Measurements from ENCODE around the gene GAL3ST2. TPM values are rescaled to one million over a fixed set of nuclear protein-coding genes. Genes with fewer than 3 reads are reported as not detected.

GAL3ST2 gene
- total RNA-seq, 1 donor from 2014 or later: 0.42 TPM

DNA sequence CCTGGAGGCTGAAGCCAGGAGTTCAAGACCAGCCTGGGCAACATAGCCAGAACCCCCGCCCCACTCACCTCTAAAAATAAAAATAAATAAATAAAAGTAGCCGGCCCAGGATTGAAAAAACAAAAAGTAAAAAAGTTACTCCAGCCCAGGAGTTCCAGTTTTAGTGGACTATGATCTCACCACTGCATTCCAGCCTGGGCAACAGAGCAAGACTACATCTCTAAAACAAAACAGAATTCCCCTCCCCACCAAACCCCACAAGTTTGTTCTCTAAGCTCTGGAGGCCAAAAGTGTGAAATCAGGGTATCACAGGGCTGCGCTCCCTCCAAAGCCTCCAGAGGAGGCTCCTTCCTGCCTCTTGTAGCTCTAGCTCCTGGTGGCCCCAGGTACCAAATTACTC, 40.5 kb upstream of the GAL3ST2 start:
- peak overlapping the region; percentile 17 for H3K4me3 Mint-ChIP-seq (ENCODE audit: unreplicated experiment)
- H3K9me3 Mint-ChIP-seq (ENCODE audit: unreplicated experiment): peaks cover 15% of the 10 kb centered on the region
- DNase-seq: no peak
- no peak overlapping the region for H3K27ac Mint-ChIP-seq (ENCODE audit: unreplicated experiment)
- H3K36me3 Mint-ChIP-seq (ENCODE audit: unreplicated experiment): peaks cover 2% of the 10 kb centered on the region
- peaks cover 3% of the 10 kb centered on the region for H3K27me3 Mint-ChIP-seq (ENCODE audit: unreplicated experiment)
- TF ChIP-seq, protein P1, sequence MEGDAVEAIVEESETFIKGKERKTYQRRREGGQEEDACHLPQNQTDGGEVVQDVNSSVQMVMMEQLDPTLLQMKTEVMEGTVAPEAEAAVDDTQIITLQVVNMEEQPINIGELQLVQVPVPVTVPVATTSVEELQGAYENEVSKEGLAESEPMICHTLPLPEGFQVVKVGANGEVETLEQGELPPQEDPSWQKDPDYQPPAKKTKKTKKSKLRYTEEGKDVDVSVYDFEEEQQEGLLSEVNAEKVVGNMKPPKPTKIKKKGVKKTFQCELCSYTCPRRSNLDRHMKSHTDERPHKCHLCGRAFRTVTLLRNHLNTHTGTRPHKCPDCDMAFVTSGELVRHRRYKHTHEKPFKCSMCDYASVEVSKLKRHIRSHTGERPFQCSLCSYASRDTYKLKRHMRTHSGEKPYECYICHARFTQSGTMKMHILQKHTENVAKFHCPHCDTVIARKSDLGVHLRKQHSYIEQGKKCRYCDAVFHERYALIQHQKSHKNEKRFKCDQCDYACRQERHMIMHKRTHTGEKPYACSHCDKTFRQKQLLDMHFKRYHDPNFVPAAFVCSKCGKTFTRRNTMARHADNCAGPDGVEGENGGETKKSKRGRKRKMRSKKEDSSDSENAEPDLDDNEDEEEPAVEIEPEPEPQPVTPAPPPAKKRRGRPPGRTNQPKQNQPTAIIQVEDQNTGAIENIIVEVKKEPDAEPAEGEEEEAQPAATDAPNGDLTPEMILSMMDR (IDR thresholded peaks at IDR 0.05; ENCODE audit: partially characterized antibody, unreplicated experiment): no peak
- no peaks in the 10 kb centered on the region for H3K4me1 Mint-ChIP-seq (ENCODE audit: low read depth, unreplicated experiment)

- no peaks in the 10 kb centered on the region for H3K36me3 Mint-ChIP-seq (ENCODE audit: unreplicated experiment)
- TF ChIP-seq, protein P1 (IDR thresholded peaks at IDR 0.05; ENCODE audit: partially characterized antibody, unreplicated experiment): no peak
- no peak overlapping the region for H3K4me3 Mint-ChIP-seq (ENCODE audit: unreplicated experiment)
- no peak for DNase-seq
- H3K9me3 Mint-ChIP-seq (ENCODE audit: unreplicated experiment): peaks cover 14% of the 10 kb centered on the region
- H3K27me3 Mint-ChIP-seq (ENCODE audit: unreplicated experiment): peaks cover 3% of the 10 kb centered on the region
- no peak overlapping the region for H3K27ac Mint-ChIP-seq (ENCODE audit: unreplicated experiment)
- no peaks in the 10 kb centered on the region for H3K4me1 Mint-ChIP-seq (ENCODE audit: low read depth, unreplicated experiment)
Measured at GRCh38 chr2:241738040-241738686, 38.5 kb upstream of the GAL3ST2 start.

- Mint-ChIP-seq H3K4me3 (ENCODE audit: unreplicated experiment) (no peak overlapping the region), H3K36me3 (ENCODE audit: unreplicated experiment) (no peaks in the 10 kb centered on the region), H3K9me3 (ENCODE audit: unreplicated experiment) (peaks cover 14% of the 10 kb centered on the region), H3K27ac (ENCODE audit: unreplicated experiment) (no peak overlapping the region), H3K4me1 (ENCODE audit: low read depth, unreplicated experiment) (no peaks in the 10 kb centered on the region), H3K27me3 (ENCODE audit: unreplicated experiment) (peaks cover 3% of the 10 kb centered on the region)
- TF ChIP-seq, protein P1 (IDR thresholded peaks at IDR 0.05; ENCODE audit: partially characterized antibody, unreplicated experiment): no peak
- DNase-seq: no peak
Measured at GRCh38 chr2:241739177-241739576, 37.4 kb upstream of the GAL3ST2 start.

DNA sequence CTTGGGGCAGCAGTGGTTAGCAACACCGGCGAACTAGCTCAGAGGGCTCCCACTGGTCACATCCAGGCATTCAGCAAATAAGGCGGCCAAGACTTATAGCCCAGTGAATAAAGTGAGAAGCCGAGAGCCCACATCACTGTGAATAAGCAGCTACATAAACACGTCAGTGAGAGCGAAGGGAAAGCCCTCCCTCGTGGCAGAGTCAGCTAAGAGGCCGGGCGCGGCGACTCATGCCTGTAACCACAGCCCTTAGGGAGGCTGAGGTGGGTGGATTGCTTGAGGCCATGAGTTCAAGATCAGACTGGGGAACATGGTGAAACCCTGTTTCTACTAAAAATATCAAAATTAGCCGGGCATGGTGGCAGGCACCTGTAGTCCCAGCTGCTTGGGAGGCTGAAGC, 37.0 kb upstream of the GAL3ST2 start:
- Mint-ChIP-seq H3K9me3 (ENCODE audit: unreplicated experiment) (peaks cover 14% of the 10 kb centered on the region), H3K4me3 (ENCODE audit: unreplicated experiment) (no peak overlapping the region), H3K27me3 (ENCODE audit: unreplicated experiment) (peaks cover 3% of the 10 kb centered on the region), H3K4me1 (ENCODE audit: low read depth, unreplicated experiment) (no peaks in the 10 kb centered on the region), H3K27ac (ENCODE audit: unreplicated experiment) (no peak overlapping the region), H3K36me3 (ENCODE audit: unreplicated experiment) (no peaks in the 10 kb centered on the region)
- no peak for DNase-seq
- TF ChIP-seq, protein P1 (IDR thresholded peaks at IDR 0.05; ENCODE audit: partially characterized antibody, unreplicated experiment): no peak

DNA sequence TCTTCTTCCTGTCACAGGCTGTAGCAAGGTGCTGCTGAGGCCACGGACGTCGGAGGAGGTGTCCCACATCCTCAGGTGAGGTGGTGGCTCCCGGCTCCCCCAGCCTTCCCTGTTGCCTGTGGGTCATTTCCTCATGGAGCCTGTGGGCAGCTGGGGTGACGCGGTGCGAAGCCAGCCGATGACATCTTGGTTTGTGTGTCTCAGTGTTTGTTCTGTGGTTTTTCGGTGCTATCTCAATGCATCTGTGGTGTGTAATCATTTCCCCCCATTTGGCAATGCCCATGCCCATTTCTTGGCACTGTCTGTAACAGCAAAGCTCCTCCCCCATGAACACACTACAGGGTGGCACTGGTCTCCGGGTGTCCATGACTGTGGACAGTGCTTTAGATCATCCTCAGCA, 35.6 kb upstream of the GAL3ST2 start:
- Mint-ChIP-seq H3K27ac (ENCODE audit: unreplicated experiment) (no peak overlapping the region), H3K9me3 (ENCODE audit: unreplicated experiment) (peaks cover 8% of the 10 kb centered on the region), H3K27me3 (ENCODE audit: unreplicated experiment) (peaks cover 1% of the 10 kb centered on the region), H3K36me3 (ENCODE audit: unreplicated experiment) (peaks cover 7% of the 10 kb centered on the region), H3K4me3 (ENCODE audit: unreplicated experiment) (no peak overlapping the region), H3K4me1 (ENCODE audit: low read depth, unreplicated experiment) (no peaks in the 10 kb centered on the region)
- TF ChIP-seq, protein P1 (IDR thresholded peaks at IDR 0.05; ENCODE audit: partially characterized antibody, unreplicated experiment): no peak
- DNase-seq: no peak
